ENCODE data around the gene BIRC6.

DNA sequence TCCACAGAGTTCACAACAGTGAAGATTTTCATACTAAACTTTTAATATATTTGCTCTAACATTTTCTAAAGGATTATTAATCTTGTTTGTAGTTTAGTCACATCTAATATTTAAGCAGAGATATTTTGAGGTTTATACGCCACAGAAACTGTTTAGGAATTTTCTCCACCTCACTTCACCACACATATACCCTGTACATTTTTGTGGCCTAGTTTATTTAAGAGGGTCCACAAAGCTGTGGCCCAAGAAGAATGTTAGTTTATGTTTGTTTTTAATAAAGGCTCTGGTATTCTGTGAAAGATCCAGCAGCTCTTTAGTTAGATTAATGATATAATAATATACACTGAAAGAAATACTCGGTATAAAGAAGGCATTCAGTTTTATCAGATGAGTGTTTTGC, 138.3 kb downstream of the BIRC6 start:
- TF ChIP-seq, protein P1, sequence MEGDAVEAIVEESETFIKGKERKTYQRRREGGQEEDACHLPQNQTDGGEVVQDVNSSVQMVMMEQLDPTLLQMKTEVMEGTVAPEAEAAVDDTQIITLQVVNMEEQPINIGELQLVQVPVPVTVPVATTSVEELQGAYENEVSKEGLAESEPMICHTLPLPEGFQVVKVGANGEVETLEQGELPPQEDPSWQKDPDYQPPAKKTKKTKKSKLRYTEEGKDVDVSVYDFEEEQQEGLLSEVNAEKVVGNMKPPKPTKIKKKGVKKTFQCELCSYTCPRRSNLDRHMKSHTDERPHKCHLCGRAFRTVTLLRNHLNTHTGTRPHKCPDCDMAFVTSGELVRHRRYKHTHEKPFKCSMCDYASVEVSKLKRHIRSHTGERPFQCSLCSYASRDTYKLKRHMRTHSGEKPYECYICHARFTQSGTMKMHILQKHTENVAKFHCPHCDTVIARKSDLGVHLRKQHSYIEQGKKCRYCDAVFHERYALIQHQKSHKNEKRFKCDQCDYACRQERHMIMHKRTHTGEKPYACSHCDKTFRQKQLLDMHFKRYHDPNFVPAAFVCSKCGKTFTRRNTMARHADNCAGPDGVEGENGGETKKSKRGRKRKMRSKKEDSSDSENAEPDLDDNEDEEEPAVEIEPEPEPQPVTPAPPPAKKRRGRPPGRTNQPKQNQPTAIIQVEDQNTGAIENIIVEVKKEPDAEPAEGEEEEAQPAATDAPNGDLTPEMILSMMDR (conservative IDR thresholded peaks at IDR 0.05): no peak
- TF ChIP-seq EZH2 (IDR thresholded peaks at IDR 0.05; ENCODE audit: low read depth): no peak

All from PC-9 (cell line).